ENCODE measurements around the gene TBC1D9. TPM values are rescaled to one million over a fixed set of nuclear protein-coding genes. Genes with fewer than 3 reads are reported as not detected.

The TBC1D9 gene
- total RNA-seq, 1 donor from 2014 or later: 22.1 TPM

GRCh38 chr4:140659943-140660700 lies 96.1 kb downstream of the TBC1D9 start:
- Histone ChIP-seq H3K27me3 (no peaks in the 10 kb centered on the region), H3K4me1 (no peaks in the 10 kb centered on the region), H3K27ac (no peak overlapping the region), H3K36me3 (peaks cover 0 to 38% of the 10 kb centered on the region in 2 donors), H3K9me3 (no peaks in the 10 kb centered on the region), H3K4me3 (no peak overlapping the region)
- TF ChIP-seq POLR2AphosphoS5 (IDR thresholded peaks at IDR 0.05; ENCODE audit: insufficient read depth in 1 of 2, low read depth in 1 of 2): no peak
- no peak for TF ChIP-seq CTCF (IDR thresholded peaks at IDR 0.05)
- TF ChIP-seq POLR2A (IDR thresholded peaks at IDR 0.05): no peak
- DNase-seq (ENCODE audit: extremely low spot score in 2 of 2): no peak
- intact Hi-C loops (cut with DNase I): no loop called here

GRCh38 chr4:140654495-140654814 lies 101.7 kb downstream of the TBC1D9 start:
- no peaks in the 10 kb centered on the region for H3K9me3 ChIP-seq
- H3K4me3 ChIP-seq: no peak overlapping the region
- no peak overlapping the region for H3K27ac ChIP-seq
- no peaks in the 10 kb centered on the region for H3K4me1 ChIP-seq
- intact Hi-C loops (cut with DNase I): no loop called here
- TF ChIP-seq CTCF (IDR thresholded peaks at IDR 0.05) (no peak), POLR2AphosphoS5 (IDR thresholded peaks at IDR 0.05; ENCODE audit: insufficient read depth in 1 of 2, low read depth in 1 of 2) (no peak), POLR2A (IDR thresholded peaks at IDR 0.05) (no peak)
- DNase-seq (ENCODE audit: extremely low spot score in 2 of 2): no peak
- no peaks in the 10 kb centered on the region for H3K27me3 ChIP-seq
- peaks cover 0 to 28% of the 10 kb centered on the region in 2 donors for H3K36me3 ChIP-seq

GRCh38 chr4:140653718-140654494 lies 102.3 kb downstream of the TBC1D9 start:
- Histone ChIP-seq H3K4me3 (peak overlapping the region; percentile 15 to 27), H3K27ac (no peak overlapping the region), H3K36me3 (peaks cover 0 to 28% of the 10 kb centered on the region in 2 donors), H3K9me3 (no peaks in the 10 kb centered on the region), H3K27me3 (no peaks in the 10 kb centered on the region), H3K4me1 (no peaks in the 10 kb centered on the region)
- TF ChIP-seq POLR2A (IDR thresholded peaks at IDR 0.05): no peak
- DNase-seq (ENCODE audit: extremely low spot score in 2 of 2): no peak
- intact Hi-C loops (cut with DNase I): no loop called here

GRCh38 chr4:140652601-140653000 lies 103.6 kb downstream of the TBC1D9 start:
- no peak for TF ChIP-seq CTCF (IDR thresholded peaks at IDR 0.05)
- TF ChIP-seq POLR2AphosphoS5 (IDR thresholded peaks at IDR 0.05; ENCODE audit: insufficient read depth in 1 of 2, low read depth in 1 of 2): no peak
- TF ChIP-seq POLR2A (IDR thresholded peaks at IDR 0.05): no peak
- no peak overlapping the region for H3K4me3 ChIP-seq
- H3K4me1 ChIP-seq: no peaks in the 10 kb centered on the region
- H3K36me3 ChIP-seq: peaks cover 0 to 22% of the 10 kb centered on the region in 2 donors
- DNase-seq (ENCODE audit: extremely low spot score in 2 of 2): no peak
- H3K27ac ChIP-seq: no peak overlapping the region
- intact Hi-C loops (cut with DNase I): no loop called here
- H3K9me3 ChIP-seq: no peaks in the 10 kb centered on the region
- no peaks in the 10 kb centered on the region for H3K27me3 ChIP-seq

- TF ChIP-seq CTCF (IDR thresholded peaks at IDR 0.05): no peak
- no peak for TF ChIP-seq POLR2A (IDR thresholded peaks at IDR 0.05)
- no peak for TF ChIP-seq POLR2AphosphoS5 (IDR thresholded peaks at IDR 0.05; ENCODE audit: insufficient read depth in 1 of 2, low read depth in 1 of 2)
- no peaks in the 10 kb centered on the region for H3K4me1 ChIP-seq
- H3K27me3 ChIP-seq: no peaks in the 10 kb centered on the region
- intact Hi-C loops (cut with DNase I): no loop called here
- H3K36me3 ChIP-seq: peaks cover 0 to under 1% of the 10 kb centered on the region in 2 donors
- H3K9me3 ChIP-seq: no peaks in the 10 kb centered on the region
- no peak overlapping the region for H3K27ac ChIP-seq
- no peak for DNase-seq (ENCODE audit: extremely low spot score in 2 of 2)
- no peak overlapping the region for H3K4me3 ChIP-seq
Observed at GRCh38 chr4:140648716-140649308, 107.4 kb downstream of the TBC1D9 start.
